NCI-H1105 (cell line): ENCODE data around the gene INPP5J.
"Not testable (repeated sequence)": the region's sequence is repeated elsewhere in the genome, so short reads cannot be mapped to it uniquely, and the experiment has no call there.

ENCODE experiments used
- DNase-seq: peaks from one replicate; lab custom pipeline; 2025; lab: John Stamatoyannopoulos, UW

INPP5J gene

DNA sequence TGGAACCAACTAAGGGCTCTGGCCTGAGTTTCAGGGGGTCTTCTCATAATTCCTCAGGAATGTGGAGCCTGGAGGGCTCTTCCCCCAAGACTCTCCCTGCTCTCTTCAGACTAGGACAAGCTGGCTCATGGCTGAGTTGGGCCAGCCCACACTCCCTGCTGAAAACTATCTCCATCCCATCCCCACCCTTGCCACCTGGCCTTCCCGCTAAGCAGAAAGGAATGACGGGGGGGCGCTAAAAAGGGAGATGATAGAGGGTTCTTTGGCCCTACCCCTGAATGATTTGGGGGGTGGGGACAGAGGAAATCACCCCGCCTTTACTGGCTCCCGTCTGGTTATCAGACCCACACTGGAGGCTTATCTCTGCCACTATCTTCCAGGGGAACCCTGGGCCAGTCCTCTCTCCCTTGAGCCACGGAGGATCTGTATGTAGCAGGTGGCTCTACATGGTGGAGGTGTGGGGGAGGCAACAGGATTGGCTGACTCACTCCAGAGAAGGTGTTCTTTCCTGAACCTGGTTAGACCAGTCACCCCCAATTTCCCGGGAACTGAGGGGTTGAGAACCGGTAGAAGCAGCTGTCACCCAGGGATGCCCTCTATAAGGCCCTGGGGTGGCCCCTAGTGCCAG lies 35.9 kb upstream of the INPP5J start:
- DNase-seq, result no peak

DNA sequence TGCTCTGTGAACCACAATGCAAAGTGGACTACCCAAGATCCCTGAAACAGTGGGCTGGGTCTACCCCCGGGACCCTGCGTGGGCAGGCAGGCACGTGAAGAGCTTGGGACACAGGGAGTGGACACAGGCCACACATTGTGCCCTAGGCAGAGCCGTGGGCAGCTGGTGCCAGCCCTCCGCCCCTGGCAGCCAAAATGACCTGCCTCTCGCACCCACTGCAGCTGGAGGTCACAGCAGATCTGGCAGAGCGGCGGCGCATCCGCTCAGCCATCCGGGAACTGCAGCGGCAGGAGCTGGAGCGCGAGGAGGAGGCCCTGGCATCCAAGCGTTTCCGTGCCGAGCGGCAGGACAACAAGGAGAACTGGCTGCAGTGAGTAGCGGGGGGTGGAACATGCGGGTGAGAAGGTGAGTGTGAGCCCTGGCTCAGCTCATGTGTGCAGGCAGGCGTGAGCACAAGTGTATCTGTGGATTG lies 35.0 kb upstream of the INPP5J start:
- DNase-seq, result no peak

DNA sequence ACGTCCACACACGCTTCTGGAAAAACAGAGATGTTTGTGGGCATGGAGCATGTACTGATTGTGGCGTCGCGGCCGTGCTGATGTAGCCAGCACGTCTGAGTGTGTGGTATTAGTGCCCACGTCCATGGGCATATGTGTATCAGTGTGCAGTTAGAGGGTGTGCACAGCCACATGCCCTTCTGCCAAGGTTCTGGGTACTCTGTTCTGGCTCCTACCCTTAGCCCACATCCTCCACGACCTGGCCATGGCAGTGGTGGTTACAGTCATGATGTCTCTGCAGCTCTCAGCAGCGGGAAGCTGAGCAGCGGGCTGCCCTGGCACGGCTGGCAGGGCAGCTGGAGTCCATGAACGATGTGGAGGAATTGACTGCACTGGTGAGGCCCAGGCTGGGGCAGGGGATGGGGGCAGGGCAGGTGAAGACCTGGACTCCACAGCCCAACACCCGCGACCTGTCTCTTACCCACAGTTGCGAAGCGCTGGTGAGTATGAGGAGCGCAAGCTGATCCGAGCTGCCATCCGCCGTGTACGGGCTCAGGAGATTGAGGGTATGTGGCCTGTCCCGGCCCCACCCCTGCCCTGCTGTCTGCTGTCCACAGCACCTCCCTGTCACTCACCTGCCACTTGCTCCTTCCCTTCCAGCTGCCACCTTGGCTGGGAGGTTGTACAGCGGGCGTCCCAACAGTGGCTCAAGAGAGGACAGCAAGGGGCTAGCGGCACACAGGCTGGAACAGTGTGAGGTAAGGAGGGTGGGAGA lies 34.4 kb upstream of the INPP5J start:
- DNase-seq, result no peak

DNA sequence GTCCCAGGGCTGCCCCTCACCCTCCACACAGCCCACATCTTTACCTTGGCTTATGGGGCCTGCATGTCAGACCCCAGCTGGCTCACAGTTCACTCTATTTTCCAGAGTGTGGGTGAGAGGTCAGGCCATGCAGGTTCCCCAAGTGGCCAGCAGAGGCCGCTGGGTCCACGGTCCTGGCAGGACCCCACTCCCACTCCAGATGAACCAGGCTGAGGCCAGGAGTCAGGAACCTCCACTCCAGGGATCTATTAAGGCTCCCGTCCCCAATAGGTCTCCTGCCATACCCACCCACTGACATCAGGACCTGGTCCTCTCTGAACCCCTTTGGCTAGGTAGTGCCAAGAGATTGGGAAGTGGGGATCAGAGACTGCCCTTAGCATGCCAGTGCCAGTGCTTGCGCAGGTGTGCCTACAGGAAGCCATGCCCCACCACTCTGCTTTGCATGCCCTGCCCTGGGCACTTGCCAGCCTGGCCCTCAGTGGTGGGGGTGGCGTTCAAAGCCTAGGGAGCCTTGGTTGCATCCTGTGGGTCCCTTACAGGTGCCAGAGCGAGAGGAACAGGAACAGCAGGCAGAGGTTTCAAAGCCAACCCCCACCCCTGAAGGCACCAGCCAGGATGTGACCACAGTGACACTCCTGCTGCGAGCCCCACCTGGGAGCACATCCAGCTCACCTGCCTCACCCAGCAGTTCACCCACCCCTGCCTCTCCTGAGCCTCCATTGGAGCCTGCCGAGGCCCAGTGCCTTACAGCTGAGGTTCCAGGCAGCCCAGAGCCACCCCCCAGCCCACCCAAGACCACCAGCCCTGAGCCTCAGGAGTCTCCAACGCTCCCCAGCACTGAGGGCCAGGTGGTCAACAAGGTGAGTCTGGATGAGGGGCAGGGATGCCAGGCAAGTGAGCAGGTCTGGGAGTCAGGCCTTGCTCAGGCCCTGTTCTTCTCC lies 33.3 kb upstream of the INPP5J start:
- peak; percentile 31 for DNase-seq

DNA sequence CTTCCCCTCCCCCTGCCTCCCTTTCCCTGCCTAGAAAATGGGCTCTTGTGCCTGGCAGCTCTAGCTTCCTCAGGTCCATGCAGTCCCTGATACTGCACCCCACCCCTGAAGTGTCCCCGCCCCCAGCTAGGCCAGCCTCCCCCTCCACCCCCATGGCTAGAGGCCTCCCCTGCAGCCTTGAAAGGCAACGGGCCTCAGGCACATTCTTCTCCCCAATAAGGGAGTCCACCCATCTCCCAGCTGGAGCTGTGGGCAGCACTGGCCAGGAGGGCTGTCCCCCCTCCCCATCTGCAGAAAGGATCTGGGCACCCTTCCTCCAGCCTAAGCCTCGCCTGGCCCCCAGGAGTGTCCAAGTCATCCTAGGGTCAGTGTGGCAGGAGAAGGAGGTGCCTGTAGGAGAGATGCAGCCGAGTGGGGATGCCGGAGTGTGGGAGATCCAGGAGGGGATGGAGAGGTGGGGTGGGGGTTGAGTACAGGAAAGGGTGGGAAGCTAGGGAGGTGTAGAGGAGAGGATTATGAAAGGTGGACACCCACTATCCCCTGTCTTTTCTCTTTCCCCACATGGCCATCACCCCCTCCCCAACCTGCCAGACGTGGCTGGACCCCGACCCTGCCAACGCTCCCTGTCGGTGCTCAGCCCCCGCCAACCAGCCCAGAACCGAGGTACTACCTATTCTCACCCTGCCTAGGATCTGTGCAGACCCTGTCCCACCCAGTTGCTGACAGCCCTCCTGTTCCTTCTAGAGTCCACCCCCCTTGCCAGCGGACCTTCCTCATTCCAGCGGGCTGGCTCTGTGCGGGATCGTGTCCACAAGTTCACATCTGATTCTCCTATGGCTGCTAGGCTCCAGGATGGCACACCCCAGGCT lies 32.3 kb upstream of the INPP5J start:
- no peak for DNase-seq

DNA sequence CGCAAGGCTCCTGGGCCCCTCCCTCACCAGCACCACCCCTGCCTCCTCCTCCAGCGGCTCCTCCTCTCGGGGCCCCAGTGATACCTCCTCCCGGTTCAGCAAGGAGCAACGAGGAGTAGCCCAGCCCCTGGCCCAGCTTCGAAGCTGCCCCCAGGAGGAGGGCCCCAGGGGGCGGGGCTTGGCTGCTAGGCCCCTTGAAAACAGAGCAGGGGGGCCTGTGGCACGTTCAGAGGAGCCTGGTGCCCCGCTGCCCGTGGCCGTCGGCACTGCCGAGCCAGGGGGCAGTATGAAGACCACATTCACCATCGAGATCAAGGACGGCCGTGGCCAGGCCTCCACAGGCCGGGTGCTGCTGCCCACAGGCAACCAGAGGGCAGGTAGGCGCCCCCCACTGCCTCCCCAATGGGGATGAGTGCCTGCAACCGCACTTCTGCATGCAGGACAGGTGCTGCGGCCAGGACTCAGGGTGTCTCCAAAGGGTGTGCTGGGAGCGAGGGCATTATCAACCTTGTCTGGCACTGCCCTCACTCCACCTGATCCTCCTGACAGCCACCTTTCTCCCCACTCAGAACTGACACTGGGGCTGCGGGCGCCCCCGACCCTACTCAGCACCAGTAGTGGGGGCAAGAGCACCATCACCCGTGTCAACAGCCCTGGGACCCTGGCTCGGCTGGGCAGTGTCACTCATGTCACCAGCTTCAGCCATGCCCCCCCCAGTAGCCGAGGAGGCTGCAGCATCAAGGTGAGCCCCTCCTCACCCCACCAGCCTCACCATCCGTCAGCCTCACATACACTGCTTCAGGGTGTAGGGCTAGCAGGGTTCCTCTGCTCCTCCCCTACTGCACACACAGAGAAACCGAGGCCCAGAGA lies 31.4 kb upstream of the INPP5J start:
- DNase-seq, result no peak

DNA sequence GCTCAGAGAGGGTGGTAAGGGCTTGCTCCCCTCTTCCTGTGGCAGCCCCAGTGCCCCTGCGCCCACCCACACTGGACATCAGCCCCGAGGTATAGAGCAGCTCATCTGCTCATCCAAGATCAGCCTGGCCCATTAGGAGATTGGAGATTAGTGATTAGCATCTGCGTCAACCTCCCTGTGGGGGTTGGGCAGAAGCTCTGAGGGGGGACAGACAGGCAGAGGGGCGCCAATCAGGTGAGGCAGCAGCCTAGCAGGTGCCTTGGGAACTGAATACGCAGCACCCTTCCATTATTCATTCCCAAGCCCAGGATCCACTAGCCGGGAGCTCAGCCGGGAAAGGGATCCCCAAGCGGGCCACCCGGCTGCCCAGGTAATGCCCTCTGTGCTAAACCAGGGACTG lies 30.6 kb upstream of the INPP5J start:
- DNase-seq, result no peak

DNA sequence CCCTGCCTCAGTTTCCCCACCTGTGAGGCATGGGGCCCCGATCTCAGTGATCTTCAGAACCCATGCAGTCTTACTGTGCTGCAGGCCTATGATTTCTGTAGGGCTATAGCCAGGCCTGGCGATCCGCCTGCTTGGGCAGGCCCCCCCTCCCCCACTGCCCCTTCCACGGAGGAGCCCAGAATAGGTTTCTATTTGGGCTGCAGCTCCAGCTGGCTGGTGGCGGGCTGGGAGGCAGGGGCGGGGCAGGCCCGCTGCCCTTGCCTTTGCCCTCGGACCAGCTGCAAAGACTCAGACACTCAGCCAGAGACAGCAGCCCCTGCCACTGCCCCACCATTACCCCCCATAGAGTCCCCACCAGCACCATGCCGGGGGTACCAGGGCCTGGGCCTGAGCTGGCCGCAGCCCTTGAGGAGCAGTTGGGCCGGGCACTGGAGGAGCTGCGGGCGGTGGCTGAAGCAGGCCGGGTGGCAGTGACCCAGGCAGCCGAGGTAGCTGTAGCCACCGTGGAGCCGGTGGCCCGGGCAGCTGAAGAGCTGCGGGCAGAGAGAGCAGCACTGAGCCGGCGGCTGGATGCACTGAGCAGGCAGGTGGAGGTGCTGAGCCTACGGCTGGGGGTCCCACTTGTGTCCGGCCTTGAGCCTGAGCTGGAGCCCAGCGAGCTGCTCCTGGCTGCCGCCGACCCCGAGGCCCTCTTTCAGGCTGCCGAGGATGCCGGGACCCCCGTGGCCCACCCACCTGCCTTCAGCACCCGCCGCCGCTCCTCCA lies 29.5 kb upstream of the INPP5J start:
- DNase-seq, result no peak

DNA sequence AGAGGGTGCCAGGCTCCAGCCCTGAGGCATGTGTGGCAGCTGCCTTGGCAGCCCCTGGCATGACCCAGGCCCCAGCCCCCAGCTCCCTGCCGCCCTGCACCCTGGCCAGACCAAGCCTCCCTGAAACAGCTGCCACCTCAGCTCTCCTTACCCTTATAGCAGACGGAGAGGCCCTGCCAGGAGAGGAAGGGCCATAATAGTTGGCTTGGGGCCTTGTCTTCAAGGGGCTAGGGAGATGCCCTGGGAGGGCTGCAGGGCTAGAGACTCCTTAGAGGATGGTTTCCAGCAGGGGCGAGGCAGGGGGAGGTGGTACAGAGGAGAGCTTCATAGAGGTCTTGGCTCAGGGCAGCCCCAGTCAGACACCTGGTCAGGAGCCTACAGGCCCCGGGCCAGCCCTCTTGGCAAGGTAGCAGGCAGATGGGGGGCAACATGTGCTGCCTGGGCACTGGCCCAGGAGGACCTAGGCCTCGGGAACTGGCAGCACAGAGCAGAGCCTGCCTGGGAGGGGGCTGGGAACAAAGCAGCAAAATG lies 28.7 kb upstream of the INPP5J start:
- no peak for DNase-seq

DNA sequence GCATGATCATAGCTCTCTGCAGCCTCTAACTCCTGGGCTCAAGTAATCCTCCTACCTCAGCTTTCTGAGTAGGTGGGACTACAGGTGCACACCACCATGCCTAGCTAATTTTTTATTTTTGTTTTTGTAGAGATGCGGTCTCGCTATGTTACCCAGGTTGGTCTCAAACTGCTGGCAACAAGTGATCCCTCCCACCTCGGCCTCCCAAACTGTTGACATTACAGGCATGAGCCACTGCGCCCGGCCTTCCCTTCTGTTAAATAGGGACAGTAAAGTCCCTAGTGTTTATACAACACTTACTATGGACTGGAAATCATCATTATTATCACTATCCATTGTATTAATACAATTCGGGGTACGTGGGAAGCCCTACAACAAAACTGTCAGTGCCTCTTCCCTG lies 28.0 kb upstream of the INPP5J start:
- no peak for DNase-seq

DNA sequence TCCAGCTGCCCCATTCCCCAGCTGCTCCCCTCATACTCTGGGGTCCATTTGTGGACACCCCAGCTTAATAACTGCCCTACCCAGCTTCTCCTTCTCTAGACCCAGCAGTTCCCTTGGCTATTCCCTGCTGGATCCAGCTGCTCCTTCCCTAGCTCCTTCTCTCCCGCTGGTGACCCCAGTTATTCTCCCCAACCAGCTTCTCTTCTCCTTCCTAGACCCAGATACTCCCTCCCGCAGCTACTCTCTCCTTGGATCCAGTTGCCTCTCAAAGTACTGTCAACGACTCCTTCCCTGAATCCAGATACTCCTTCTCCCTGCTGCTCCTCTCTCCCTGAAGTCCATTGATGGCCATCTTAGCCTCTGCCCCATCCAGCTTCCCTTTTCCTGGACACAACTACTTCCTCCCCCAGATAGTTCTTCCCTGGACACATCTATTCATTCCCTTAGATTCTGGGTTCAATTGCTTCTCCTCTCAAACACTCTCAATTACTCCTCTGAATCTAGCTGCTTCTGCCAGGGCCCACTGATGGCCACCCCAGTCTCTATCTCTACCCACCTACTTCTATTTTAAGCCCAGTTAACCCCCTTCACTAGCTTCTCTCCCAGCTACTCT lies 27.0 kb upstream of the INPP5J start:
- no peak for DNase-seq

DNA sequence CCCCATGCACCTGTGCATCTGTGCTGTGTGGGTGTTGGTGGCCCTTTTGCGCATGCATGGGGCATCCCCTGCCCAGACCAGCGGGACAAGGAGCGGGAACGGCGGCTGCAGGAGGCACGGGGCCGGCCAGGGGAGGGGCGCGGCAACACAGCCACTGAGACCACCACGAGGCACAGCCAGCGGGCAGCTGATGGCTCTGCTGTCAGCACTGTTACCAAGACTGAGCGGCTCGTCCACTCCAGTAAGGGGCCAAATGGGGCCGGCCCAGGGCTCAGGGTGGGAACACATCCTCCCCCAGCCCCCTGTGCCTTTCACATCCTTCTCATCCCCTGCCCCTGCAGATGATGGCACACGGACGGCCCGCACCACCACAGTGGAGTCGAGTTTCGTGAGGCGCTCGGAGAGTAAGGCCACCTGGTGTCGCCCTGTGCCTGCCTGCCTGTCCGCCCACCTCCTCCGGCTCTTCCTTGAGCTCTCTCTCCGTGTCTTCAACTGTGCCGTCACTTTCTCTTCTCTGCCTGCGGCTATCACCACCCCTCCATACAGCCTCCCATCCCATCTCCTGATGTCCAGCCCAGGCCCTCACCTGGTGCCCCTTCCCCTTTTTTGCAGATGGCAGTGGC lies 26.0 kb upstream of the INPP5J start:
- no peak for DNase-seq

DNA sequence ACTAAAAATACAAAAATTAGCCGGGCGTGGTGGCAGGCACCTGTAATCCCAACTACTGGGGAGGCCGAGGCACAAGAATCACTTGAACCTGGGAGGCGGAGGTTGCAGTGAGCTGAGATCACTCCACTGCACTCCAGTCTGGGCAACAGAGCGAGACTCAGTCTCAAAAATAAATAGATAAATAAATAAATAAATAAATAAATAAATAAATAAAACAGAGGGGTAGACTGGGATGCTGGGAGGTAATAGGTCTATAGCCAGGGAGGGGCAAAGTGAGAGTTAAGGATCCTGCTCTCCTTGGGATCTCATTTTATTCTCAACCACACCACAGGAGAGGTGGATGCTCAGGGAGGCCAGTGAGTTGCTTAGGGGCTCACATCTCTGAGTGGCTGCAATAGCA lies 25.2 kb upstream of the INPP5J start:
- not testable (repeated sequence) for DNase-seq

DNA sequence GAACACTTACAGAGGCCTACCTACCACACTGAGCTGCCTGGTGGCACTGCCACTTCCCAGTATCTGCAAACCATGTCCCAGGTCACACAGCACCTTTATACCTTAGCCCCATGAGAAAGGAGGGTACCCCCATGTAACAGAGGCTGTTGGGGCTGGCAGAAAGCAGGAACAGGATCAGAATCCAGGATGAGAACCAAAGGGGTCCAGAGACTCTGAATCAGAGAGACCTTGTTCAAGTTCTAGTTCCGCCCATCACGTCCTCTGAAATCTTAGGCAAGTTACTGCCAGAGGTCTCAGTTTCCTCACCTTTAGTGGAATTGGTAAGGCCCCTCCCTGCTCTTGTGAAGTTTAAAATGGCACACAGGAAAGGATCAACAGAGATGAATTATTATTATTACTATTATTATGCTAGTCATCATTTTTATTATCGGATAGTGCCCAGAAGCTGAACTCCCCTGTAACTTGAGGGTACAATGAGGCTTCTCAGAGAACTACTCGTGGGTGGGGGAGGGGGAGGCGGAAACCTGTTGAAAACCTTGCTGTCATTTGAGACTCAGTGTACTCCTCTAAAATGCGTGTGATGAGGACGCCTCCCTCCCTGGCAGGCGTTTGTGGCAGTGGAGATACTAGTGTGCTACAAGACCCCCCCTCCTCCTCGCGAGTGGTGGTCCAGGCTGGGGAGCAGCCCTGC lies 24.7 kb upstream of the INPP5J start:
- no peak for DNase-seq

DNA sequence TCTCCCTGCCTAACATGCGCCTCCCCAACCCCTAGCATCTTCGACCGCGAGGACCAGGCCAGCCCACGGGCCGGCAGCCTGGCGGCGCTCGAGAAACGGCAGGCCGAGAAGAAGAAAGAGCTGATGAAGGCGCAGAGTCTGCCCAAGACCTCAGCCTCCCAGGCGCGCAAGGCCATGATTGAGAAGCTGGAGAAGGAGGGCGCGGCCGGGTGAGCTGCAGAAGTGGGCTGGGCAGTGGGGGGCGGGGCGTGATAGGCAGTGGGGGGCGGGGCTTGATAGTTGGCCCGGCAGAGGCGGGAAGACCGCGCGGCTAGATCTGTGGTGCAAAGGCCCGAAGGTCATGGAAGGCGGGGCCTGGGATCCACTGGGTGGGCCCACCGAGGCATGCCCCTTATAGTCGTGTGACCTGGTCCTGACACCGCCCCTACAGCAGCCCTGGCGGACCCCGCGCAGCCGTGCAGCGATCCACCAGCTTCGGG lies 24.1 kb upstream of the INPP5J start:
- no peak for DNase-seq

DNA sequence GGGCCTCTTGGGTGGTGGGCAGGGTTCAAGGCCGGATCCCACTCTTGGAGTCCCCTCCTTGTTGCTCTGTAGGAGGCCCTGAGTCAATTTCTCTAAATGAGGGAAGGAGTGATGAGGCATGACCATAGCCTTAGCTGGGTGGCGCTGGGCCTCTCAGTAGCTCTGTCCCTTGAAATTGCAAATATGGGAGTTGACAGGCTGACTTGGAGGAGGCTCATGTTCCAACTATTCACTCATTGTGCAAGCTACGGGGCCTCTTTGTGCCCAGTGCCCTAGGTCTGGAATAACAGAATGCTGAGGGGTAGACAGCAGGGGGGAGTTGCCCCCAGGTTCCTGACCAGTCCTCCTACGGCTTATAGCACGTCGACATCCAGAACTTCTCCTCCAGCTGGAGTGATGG lies 23.4 kb upstream of the INPP5J start:
- no peak for DNase-seq

DNA sequence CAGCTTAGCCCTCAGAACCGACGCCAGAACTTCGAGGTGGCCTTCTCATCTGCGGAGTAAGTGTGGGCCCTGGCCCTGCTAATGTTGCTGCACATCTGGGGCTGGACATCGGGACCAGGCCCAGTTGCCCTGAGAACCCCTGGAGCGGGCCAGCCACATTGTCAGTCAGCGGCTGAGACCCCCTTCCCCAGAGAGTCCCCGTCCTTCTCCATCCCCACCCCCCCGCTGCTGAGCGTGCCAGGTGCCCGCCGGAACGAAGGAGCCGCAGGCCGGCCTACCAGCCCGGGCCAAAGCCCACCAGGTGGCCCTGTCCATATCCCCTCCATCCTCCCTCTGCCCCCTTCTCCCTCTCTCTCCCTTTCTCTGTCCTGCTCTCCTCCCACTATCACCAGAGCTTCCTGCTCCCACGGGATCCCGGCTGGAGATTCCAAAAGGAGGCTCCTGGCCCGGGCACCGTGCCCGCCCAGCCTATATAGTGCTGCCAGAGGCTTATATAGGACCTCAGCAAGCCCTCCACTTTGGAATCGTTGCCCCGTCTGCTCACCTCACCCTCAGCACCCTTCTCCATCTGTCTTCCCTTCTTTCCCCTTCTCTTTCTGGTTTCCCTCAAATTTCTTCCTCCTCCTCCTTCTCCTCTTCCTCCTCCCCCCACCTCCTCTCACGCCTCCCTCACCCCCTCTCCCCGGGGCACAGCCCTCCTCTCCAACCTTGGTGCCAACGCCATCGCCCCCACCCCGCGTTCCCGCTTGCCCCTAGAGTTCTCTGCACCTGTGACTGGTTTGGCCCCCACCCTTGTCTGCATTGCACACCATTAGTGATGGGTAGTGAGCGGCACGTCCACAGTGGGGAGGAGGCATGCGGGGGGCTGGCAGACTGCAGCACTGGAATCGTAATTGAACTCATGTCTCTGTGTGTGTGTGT lies 22.7 kb upstream of the INPP5J start:
- DNase-seq, result no peak
